GM18907 (cell line): Measurements from ENCODE around the gene ANKRD28.
A peak's percentile ranks its signal among the peaks of the same experiment; 100 is the strongest.

ENCODE experiments used
- ATAC-seq: cut with Tn5 transposase; IDR thresholded peaks from one replicate; pipeline ENCODE4 v1.9.1; 2021; ENCODE audit warnings: mild to moderate bottlenecking, moderate library complexity; ENCODE audit not compliant: unreplicated experiment

Gene ANKRD28

DNA sequence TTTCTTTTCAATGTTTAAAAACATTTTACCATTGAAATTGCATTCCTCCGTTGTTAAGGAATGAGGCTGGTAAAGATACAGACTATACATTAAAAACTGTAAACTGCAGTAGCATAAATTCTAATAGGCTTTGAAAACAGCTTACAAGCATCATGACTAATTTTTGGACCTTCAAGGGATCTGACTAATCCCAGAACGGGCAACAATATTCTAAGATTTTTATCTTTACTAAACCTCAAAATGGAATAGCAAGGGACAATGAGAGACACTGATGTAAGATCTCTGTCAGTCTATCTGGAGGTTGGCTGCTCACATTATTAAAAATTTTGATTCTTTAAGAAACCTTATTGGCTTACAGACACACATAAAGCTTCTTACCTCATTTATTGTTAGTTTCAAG is 121.5 kb downstream of the ANKRD28 start:
- ATAC-seq = no peak

- ATAC-seq = no peak
These were observed 124.2 kb downstream of the ANKRD28 start for GRCh38 chr3:15673536-15673935.

DNA sequence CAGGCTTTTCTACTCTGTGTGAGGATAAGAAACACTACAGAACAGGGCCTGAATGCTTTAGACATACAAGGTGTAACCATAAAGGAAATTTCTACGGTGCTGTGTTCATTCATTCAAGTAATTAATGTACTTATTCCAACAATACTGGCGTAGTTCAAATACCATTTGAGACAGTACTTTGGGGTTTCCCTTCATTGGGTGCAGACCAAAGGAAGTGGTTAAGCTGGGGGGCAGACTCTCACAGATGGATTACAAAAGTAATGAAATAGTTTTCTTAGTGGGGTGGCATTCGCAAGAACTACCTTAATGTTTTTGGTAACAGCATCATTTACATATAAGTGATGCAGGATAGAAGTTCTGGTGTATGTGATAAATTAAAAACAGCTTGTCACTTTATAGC is 130.3 kb downstream of the ANKRD28 start:
- peak; percentile 70 for ATAC-seq

- ATAC-seq = no peak
These were observed 131.5 kb downstream of the ANKRD28 start for GRCh38 chr3:15666277-15666676.

GRCh38 chr3:15665510-15666150 is 132.1 kb downstream of the ANKRD28 start:
- no peak for ATAC-seq

- ATAC-seq = no peak
These were observed 133.6 kb downstream of the ANKRD28 start for GRCh38 chr3:15664144-15664543.

DNA sequence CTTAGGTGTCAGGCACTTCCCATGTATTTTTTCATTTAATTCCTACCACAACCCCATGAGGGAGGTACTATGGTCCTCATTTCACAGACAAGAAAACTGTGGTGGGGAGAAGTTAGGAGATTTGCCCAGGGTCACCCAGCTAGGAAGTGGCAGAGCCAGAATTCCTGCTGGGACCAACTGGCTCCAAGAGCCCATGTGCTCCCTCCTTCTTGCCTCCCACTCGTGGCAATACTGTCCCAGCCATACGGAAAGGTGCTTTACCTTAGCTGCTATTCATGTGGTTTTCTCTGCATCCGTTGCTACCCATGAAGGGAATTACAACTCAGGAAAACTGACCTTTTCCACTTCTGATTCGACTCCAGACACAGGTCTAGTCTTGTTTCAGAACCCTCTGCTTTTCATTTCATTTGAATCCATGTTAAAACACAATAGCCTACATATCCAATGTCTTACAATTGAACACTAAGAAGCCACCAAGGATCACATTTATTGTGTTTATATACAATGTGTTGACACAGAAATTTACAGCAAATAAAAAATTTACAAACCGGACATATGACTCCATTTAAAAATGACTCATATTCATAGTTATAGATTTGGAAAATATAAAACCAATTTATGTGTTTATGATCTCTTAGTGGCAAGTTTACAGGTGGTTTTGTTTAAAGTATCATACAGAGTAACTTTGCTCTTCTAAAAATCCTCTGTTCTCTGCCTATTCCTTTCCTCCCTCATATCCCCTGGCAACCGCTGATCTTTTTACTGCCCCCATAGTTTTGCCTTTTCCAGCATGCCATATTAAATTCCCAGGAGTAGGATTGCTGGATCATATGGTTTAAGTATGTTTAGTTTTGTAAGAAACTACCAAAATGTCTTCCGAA is 137.5 kb downstream of the ANKRD28 start:
- no peak for ATAC-seq

- no peak for ATAC-seq
These were observed 138.4 kb downstream of the ANKRD28 start for GRCh38 chr3:15659254-15659975.

DNA sequence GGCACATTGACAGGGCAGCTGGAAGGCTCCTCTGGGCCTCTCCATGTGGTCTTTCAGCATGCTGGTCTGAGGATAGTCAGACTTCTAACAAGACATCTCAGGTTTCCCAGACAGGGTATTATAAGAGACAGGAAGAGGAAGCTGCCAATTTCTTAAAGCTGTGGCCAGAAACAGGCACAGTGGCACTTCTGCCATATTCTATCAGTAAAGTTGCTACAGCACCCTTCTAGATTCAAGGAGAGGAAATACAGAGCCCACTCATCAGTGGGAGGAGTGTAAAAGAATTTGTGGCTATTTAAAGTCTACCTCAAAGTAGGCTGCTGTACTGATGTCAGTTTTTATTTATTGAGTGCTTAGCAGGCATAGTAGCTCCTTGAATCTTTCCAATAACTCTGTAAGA is 140.8 kb downstream of the ANKRD28 start:
- no peak for ATAC-seq

- ATAC-seq = no peak
These were observed 141.4 kb downstream of the ANKRD28 start for GRCh38 chr3:15656342-15656741.

GRCh38 chr3:15654891-15655290 is 142.9 kb downstream of the ANKRD28 start:
- ATAC-seq = no peak

GRCh38 chr3:15654127-15654526 is 143.7 kb downstream of the ANKRD28 start:
- ATAC-seq = no peak

- ATAC-seq = no peak
These were observed 144.5 kb downstream of the ANKRD28 start for GRCh38 chr3:15653321-15653720.

DNA sequence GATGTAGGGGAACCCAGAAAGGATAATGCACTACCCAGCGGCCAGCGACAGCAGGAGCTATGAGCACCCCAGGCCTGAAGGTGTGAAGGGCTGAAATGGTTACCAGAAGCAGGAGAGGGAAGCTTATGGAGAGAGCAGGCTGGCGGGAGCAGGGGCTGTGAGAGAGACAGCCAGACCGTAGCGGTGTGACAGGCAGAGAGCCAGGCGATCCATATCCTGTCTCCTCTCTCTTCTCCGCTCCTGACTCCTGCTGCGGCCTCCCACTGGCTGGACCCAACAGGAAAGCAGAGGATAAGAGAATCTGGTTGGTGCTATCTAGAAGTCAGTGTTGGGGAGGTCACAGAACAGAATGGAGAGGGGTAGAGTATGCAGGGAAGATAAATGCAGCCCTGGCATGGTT is 146.4 kb downstream of the ANKRD28 start:
- no peak for ATAC-seq

DNA sequence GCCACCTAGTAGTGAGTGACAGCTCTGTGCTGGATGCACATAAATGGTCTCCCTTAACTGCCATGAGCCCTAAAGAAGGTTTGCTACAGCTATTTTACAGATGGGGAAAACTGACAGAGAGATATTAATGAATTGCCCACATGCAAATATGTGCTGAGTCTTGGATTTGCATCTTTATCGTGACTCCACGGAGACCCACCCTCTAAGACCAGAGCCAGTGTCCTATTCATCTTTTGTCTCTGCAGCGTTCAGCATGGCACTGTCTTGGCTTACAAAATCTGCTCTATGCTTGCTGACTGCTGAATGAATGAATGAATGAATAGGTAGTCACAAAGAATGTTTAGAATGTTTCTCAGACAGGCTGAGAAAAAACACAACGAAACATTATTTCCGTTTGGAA is 147.9 kb downstream of the ANKRD28 start:
- no peak for ATAC-seq

- ATAC-seq = no peak
These were observed 148.4 kb downstream of the ANKRD28 start for GRCh38 chr3:15649341-15649740.

DNA sequence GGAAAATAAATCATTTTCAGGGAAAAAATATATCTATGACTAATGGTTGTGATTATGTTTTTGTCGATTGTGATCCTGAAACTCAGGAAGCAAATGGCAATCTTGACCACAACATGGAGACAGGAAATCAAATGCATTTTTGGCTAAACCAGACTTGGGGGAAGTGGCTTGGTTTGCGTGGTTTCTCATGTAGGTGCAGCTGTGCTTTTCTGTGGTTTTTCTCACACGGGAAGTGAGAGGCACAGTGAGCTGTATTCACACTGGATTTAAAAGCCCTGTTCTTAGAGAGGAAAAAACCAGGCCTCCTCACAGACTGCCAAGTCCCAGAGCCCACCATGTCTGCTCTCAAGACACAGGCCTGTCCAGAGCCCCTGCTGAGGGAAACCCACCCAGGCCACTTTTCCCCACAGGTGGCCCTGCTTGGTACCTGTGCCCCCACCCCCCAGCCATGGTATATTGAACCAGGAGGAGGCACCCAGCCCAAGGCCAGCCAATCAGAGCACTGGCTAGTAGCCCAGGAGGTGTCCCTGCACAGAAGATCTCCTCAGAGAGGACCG is 150.1 kb downstream of the ANKRD28 start:
- ATAC-seq = peak; percentile 91

- peak; percentile 27 for ATAC-seq
These were observed 150.8 kb downstream of the ANKRD28 start for GRCh38 chr3:15646851-15647511.

DNA sequence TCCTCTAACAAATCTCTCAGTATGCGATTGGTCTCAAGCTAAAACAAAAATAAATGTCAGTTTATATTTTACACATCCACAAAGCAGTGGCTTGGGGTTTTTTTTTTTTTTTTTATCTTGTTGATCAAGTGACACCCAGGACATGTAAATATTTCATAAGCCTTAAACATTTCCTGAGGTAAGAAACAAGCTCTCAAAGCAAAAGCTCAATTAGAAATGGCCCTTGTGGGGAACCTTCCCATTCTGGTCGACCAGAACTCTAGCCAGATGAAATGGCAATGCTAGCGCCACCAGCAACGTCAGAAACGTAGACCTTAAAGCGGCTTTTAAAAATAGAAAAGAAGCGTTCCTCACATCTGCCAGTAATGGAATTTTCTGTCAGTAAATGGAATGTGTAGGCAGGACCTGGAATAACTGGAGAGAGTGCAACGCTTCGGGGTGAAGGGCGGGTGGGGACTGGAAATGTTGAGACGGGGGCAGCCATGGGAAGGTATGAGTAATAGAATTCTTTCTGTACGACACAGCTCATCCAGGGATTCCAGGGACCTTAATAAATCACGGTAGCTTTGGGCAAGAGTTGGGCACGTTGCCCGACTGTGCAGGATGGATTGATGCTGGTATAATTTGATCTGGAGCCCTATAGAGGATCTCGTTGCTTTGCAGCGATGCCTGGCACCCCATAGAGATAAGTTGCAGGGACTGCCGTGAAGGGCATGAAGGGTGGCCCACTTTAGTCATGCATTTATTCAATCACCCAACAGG is 151.9 kb downstream of the ANKRD28 start:
- ATAC-seq = no peak

DNA sequence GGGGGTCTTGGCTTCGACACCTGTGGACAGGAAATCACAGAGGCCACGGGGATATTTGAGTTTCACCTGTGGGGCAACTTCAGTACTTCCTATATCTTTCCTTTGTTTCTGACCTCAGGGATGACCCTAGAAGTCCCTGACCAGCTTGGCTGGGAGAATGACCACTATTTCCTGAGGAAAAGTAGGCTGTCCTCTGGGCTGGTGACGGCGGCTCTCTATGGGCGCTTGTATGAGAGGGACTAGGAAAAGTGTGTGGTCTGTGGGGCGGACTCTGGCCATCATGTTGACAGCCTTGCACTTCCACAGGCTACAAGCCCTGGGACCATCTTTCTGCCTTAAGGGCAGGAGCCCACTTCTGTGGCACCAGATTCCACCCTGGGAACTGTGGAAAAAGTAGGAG is 152.5 kb downstream of the ANKRD28 start:
- ATAC-seq = no peak
